Measurements from ENCODE around the gene PNISR. TPM values are rescaled to one million over a fixed set of nuclear protein-coding genes. Genes with fewer than 3 reads are reported as not detected.
A peak's percentile ranks its signal among the peaks of the same experiment; 100 is the strongest.

Gene PNISR
- total RNA-seq, 1 donor from 2014 or later = 47.7 TPM

GRCh38 chr6:99412065-99412464 lies 13.0 kb downstream of the PNISR start:
- no peak for DNase-seq (ENCODE audit: low read depth)
- TF ChIP-seq CTCF (conservative IDR thresholded peaks at IDR 0.05; ENCODE audit: low read depth, low read length) = no peak
- no peak overlapping the region for H3K4me3 ChIP-seq (ENCODE audit: low read depth, low read length)

- no peak for DNase-seq (ENCODE audit: low read depth)
- no peak for TF ChIP-seq CTCF (conservative IDR thresholded peaks at IDR 0.05; ENCODE audit: low read depth, low read length)
- no peak overlapping the region for H3K4me3 ChIP-seq (ENCODE audit: low read depth, low read length)
Measured at GRCh38 chr6:99409672-99410071, 15.4 kb downstream of the PNISR start.

- H3K4me3 ChIP-seq (ENCODE audit: low read depth, low read length) = no peak overlapping the region
- no peak for TF ChIP-seq CTCF (conservative IDR thresholded peaks at IDR 0.05; ENCODE audit: low read depth, low read length)
Measured at GRCh38 chr6:99407076-99407475, 18.0 kb downstream of the PNISR start.

GRCh38 chr6:99402448-99402847 lies 22.7 kb downstream of the PNISR start:
- TF ChIP-seq CTCF (conservative IDR thresholded peaks at IDR 0.05; ENCODE audit: low read depth, low read length) = no peak
- DNase-seq (ENCODE audit: low read depth) = no peak
- H3K4me3 ChIP-seq (ENCODE audit: low read depth, low read length) = no peak overlapping the region

More at GRCh38 chr6:99407076-99407475, 18.0 kb downstream of the PNISR start:
- no peak for DNase-seq (ENCODE audit: low read depth)

GRCh38 chr6:99397287-99397686 lies 27.8 kb downstream of the PNISR start:
- TF ChIP-seq CTCF (conservative IDR thresholded peaks at IDR 0.05; ENCODE audit: low read depth, low read length) = no peak
- no peak for DNase-seq (ENCODE audit: low read depth)
- no peak overlapping the region for H3K4me3 ChIP-seq (ENCODE audit: low read depth, low read length)

GRCh38 chr6:99393698-99394531 lies 31.2 kb downstream of the PNISR start, which contains the start of gene COQ3:
Gene COQ3 (minus strand): TSS chr6:99394195. CDS start chr6:99394179, 16 bp downstream.
- no peak for TF ChIP-seq CTCF (conservative IDR thresholded peaks at IDR 0.05; ENCODE audit: low read depth, low read length)

GRCh38 chr6:99393366-99393697 lies 31.8 kb downstream of the PNISR start:
- TF ChIP-seq CTCF (conservative IDR thresholded peaks at IDR 0.05; ENCODE audit: low read depth, low read length) = no peak
- DNase-seq (ENCODE audit: low read depth) = no peak
- H3K4me3 ChIP-seq (ENCODE audit: low read depth, low read length) = peak overlapping the region; percentile 84

More at GRCh38 chr6:99393698-99394531, 31.2 kb downstream of the PNISR start, which contains the start of gene COQ3:
- DNase-seq (ENCODE audit: low read depth) = no peak
- peak within 1 kb of the TSS; percentile 84 for H3K4me3 ChIP-seq (ENCODE audit: low read depth, low read length)

Measured in epithelial cell of proximal tubule (primary cell).